T-cell (primary cell): ENCODE data around the gene MYRIP. TPM values are rescaled to one million over a fixed set of nuclear protein-coding genes. Genes with fewer than 3 reads are reported as not detected.

Source experiments
- ATAC-seq, 4 experiments: fragments of 200-7000 bp in 3 of 4; fragments of 150-1000 bp in 1 of 4; cut with Tn5 transposase; replicated peaks in 1 of 4; 1 replicate in 3 of 4; 2 replicates in 1 of 4; pipeline ENCODE4 v1.10.0; 2021; ENCODE audit warnings: moderate library complexity in 3 of 4, mild to moderate bottlenecking in 2 of 4, moderate number of reproducible peaks in 1 of 4
- CTCF ChIA-PET, 2 donors: fragments of 300-600 bp; sonication (Branson Sonifier 250); formaldehyde crosslinking; loops; one replicate each; lab custom pipeline; 2022; ENCODE audit warnings: antibody characterized with exemption in 2 of 2; lab: Charles Lee
- POLR2A ChIA-PET, 2 donors: fragments of 300-600 bp; sonication (Branson Sonifier 250); formaldehyde crosslinking; loops; one replicate each; lab custom pipeline; 2022; ENCODE audit warnings: antibody characterized with exemption in 2 of 2; lab: Charles Lee
- DNase-seq, 35 experiments: peaks; one replicate each; pipeline versions ENCODE4 v3.0.0 to v3.0.0-alpha.2; 2013 to 2023
- H3K27ac ChIP-seq: one replicate; pipeline ENCODE4 v1.5.1; 2013; ENCODE audit warnings: low read length
- H3K27me3 ChIP-seq, 2 experiments: replicated peaks in 1 of 2; 1 replicate in 1 of 2; 2 replicates in 1 of 2; pipeline versions ENCODE4 v1.6.1 to v1.7.0; 2013; ENCODE audit warnings: low read length in 1 of 2, mixed read lengths in 1 of 2; ENCODE audit not compliant: control insufficient read depth in 2 of 2, insufficient read depth in 2 of 2; ENCODE audit errors: extremely low read depth in 1 of 2
- H3K36me3 ChIP-seq, 2 donors: 1 replicate in 1 of 2; 2 replicates in 1 of 2; pipeline versions ENCODE4 v1.6.1 to v1.7.0; 2013; ENCODE audit warnings: low read length in 1 of 2; ENCODE audit not compliant: control insufficient read depth in 2 of 2, insufficient read depth in 1 of 2; ENCODE audit errors: extremely low read depth in 1 of 2
- H3K4me1 ChIP-seq, 2 experiments: 1 replicate in 1 of 2; 2 replicates in 1 of 2; pipeline versions ENCODE4 v1.6.1 to v1.7.0; 2013; ENCODE audit warnings: low read length in 2 of 2, mixed read lengths in 1 of 2; ENCODE audit not compliant: insufficient read depth in 2 of 2, control insufficient read depth in 1 of 2; ENCODE audit errors: extremely low read depth in 1 of 2
- H3K4me3 ChIP-seq, 2 donors: 1 replicate in 1 of 2; 2 replicates in 1 of 2; pipeline versions ENCODE4 v1.5.1 to v1.7.0; 2013; ENCODE audit warnings: mild to moderate bottlenecking in 2 of 2, low read length in 1 of 2, moderate library complexity in 1 of 2; ENCODE audit not compliant: control insufficient read depth in 1 of 2; ENCODE audit errors: extremely low read depth in 1 of 2
- H3K9me3 ChIP-seq: 2 replicates; pipeline ENCODE4 v1.7.0; 2013
- H3K27ac Mint-ChIP-seq, 2 donors: one replicate each; pipeline ENCODE4 v1.8.0; 2020 to 2021; ENCODE audit warnings: mild to moderate bottlenecking in 2 of 2, mixed read lengths in 2 of 2
- H3K27me3 Mint-ChIP-seq, 2 donors: one replicate each; pipeline ENCODE4 v1.8.0; 2021 to 2022; ENCODE audit warnings: mixed read lengths in 2 of 2
- H3K36me3 Mint-ChIP-seq: one replicate; pipeline ENCODE4 v1.8.0; 2021; ENCODE audit warnings: mixed read lengths
- H3K4me1 Mint-ChIP-seq, 3 donors: one replicate each; pipeline ENCODE4 v1.8.0; 2020 to 2022; ENCODE audit warnings: mixed read lengths in 3 of 3, mild to moderate bottlenecking in 1 of 3
- H3K4me3 Mint-ChIP-seq, 3 donors: one replicate each; pipeline ENCODE4 v1.8.0; 2020 to 2022; ENCODE audit warnings: mild to moderate bottlenecking in 3 of 3, mixed read lengths in 3 of 3, moderate library complexity in 3 of 3
- H3K9me3 Mint-ChIP-seq, 3 donors: one replicate each; pipeline ENCODE4 v1.8.0; 2020 to 2022; ENCODE audit warnings: mixed read lengths in 3 of 3
- WGBS: methylation state at CpG from one replicate; pipeline ENCODE4 v1.1.5; 2013; ENCODE audit warnings: missing lambda C conversion rate; ENCODE audit not compliant: insufficient coverage; 5-methylcytosine and 5-hydroxymethylcytosine counted together
- total RNA-seq, 35 experiments: library from RNA in 6 of 35; stranded (reverse) in 6 of 35; fragments of 120-200 nt in 1 of 35; gene quantifications; one replicate each; pipeline versions ENCODE4 v1.2.1 to v1.2.4 and lab custom pipeline; 2013 to 2026

The MYRIP gene
- total RNA-seq, 5 donors from 2014 or later (not counting 1 experiment from before 2014, with no cell fraction given) = not detected

DNA sequence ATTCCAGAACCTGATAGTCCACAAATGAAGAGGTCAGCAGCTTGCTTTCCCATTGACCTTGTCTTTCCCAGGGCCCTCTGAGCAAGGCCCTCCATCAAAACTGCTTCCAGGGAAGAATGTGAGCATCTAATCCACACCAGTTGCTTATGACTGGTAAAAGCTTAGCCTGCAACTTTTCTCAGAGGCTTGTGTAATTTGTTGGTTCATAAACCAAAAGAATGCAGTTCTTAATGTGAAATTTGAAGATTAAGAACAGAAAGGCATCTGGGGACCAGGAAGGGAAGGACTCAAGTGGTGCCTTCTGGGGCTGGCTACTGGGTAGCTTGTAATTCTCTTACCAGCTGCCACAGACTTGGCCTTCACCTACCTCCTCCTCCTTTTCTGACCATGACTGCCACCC is 439.2 kb downstream of the MYRIP start:
- Mint-ChIP-seq H3K36me3 (peaks cover 8% of the 10 kb centered on the region), H3K9me3 (no peaks in the 10 kb centered on the region), H3K4me1 (no peaks in the 10 kb centered on the region), H3K27ac (no peak overlapping the region), H3K27me3 (no peaks in the 10 kb centered on the region), H3K4me3 (no peak overlapping the region)
- Histone ChIP-seq H3K9me3 (no peaks in the 10 kb centered on the region), H3K27me3 (no peaks in the 10 kb centered on the region), H3K27ac (no peak overlapping the region), H3K4me3 (no peak overlapping the region), H3K4me1 (no peaks in the 10 kb centered on the region), H3K36me3 (peaks cover 0 to 2% of the 10 kb centered on the region in 2 donors)
- no peak for DNase-seq
- CTCF ChIA-PET = no interaction called here
- no peak for ATAC-seq
- POLR2A ChIA-PET = no interaction called here

GRCh38 chr3:40249168-40249567 is 439.8 kb downstream of the MYRIP start:
- ATAC-seq (no peak), DNase-seq (no peak)
- whole genome bisulfite sequencing = no CpG with 5 or more reads among the region's 3 CpGs
- H3K4me1 Mint-ChIP-seq = no peaks in the 10 kb centered on the region
- ChIA-PET POLR2A (no interaction called here), CTCF (no interaction called here)
- Histone ChIP-seq H3K4me3 (no peak overlapping the region), H3K4me1 (no peaks in the 10 kb centered on the region), H3K36me3 (peaks cover 0 to 2% of the 10 kb centered on the region in 2 donors), H3K27ac (no peak overlapping the region), H3K9me3 (no peaks in the 10 kb centered on the region), H3K27me3 (no peaks in the 10 kb centered on the region)
- H3K27me3 Mint-ChIP-seq = no peaks in the 10 kb centered on the region
- H3K27ac Mint-ChIP-seq = no peak overlapping the region
- peaks cover 8% of the 10 kb centered on the region for H3K36me3 Mint-ChIP-seq
- H3K9me3 Mint-ChIP-seq = no peaks in the 10 kb centered on the region
- H3K4me3 Mint-ChIP-seq = no peak overlapping the region

DNA sequence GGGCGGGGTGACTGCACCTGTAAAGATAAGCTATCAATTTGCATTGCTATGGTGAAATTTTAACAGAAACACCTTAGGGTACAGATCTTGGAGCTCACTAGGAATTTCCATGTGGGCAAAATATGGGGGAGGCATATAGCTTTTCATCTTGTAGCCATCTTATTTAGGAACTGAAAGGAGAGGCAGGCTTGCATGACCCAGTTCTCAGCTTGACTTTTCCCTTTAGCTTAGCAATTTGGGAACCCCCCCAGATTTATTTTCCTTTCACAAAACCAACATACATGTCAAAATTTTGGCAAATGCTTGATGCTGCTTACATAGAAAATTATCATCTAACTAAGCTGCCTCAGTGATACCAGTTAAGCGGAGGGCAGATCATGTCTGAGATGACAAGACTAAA is 445.1 kb downstream of the MYRIP start:
- ChIA-PET POLR2A (no interaction called here), CTCF (no interaction called here)
- Mint-ChIP-seq H3K27me3 (no peaks in the 10 kb centered on the region), H3K27ac (no peak overlapping the region), H3K36me3 (peaks cover 4% of the 10 kb centered on the region), H3K9me3 (no peaks in the 10 kb centered on the region), H3K4me1 (no peaks in the 10 kb centered on the region), H3K4me3 (no peak overlapping the region)
- DNase-seq = no peak
- 100% methylated on average over 1 of the region's 2 CpGs for whole genome bisulfite sequencing
- Histone ChIP-seq H3K4me3 (no peak overlapping the region), H3K27ac (no peak overlapping the region), H3K36me3 (no peaks in the 10 kb centered on the region), H3K9me3 (no peaks in the 10 kb centered on the region), H3K27me3 (no peaks in the 10 kb centered on the region), H3K4me1 (no peaks in the 10 kb centered on the region)
- ATAC-seq = no peak

DNA sequence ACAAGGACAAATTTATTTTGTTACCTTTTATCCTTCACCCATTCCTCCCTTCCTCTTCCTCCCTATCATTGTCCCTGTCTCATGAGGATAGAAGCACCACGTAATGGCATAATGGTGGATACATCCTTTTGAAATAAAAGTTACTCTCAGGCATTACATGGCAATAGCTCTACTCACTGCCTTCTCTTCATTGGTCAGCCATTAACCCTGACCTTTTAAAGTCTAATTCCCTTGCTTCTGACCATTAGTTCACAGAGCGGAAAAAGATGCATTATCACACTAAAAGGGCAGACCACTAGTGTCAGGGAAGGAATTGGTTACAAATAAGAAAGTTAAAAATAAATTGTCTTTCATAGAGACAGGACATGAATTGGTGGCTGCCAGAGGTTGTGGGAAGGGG is 445.5 kb downstream of the MYRIP start:
- POLR2A ChIA-PET = no interaction called here

DNA sequence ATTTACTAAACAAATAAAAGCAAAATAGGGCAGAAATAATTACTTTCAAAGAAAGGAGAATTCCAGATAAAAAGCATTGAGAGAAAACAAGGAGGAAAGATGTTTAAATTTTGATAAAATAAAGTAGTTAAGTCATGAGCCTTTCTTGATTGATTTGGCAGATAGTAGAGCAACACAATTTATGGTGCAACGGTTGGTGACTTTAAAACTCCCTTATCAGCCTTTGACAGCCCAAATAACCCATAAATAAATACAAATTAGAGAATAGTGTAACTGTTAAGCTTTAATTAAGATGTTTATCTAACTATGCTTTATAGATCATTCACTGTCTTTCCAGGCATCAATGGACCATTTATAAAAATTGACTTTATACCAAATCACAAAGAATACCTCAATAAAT is 446.1 kb downstream of the MYRIP start:
- Histone ChIP-seq H3K36me3 (no peaks in the 10 kb centered on the region), H3K4me3 (no peak overlapping the region), H3K27ac (no peak overlapping the region), H3K9me3 (no peaks in the 10 kb centered on the region), H3K4me1 (no peaks in the 10 kb centered on the region), H3K27me3 (no peaks in the 10 kb centered on the region)
- no CpG with 5 or more reads among the region's 1 CpG for WGBS
- Mint-ChIP-seq H3K27ac (no peak overlapping the region), H3K4me1 (no peaks in the 10 kb centered on the region), H3K27me3 (no peaks in the 10 kb centered on the region), H3K4me3 (no peak overlapping the region), H3K9me3 (no peaks in the 10 kb centered on the region), H3K36me3 (peaks cover 4% of the 10 kb centered on the region)
- DNase-seq (no peak), ATAC-seq (no peak)
- ChIA-PET POLR2A (no interaction called here), CTCF (no interaction called here)

More for the DNA sequence above, 445.5 kb downstream of the MYRIP start:
- DNase-seq = no peak
- no peak overlapping the region for H3K27ac ChIP-seq
- CTCF ChIA-PET = no interaction called here
- no peaks in the 10 kb centered on the region for H3K4me1 ChIP-seq
- H3K9me3 Mint-ChIP-seq = no peaks in the 10 kb centered on the region
- H3K27ac Mint-ChIP-seq = no peak overlapping the region
- H3K4me3 ChIP-seq = no peak overlapping the region
- peaks cover 4% of the 10 kb centered on the region for H3K36me3 Mint-ChIP-seq
- no peaks in the 10 kb centered on the region for H3K9me3 ChIP-seq
- H3K36me3 ChIP-seq = no peaks in the 10 kb centered on the region
- H3K27me3 ChIP-seq = no peaks in the 10 kb centered on the region
- no CpG with 5 or more reads among the region's 2 CpGs for WGBS
- no peaks in the 10 kb centered on the region for H3K27me3 Mint-ChIP-seq
- H3K4me3 Mint-ChIP-seq = no peak overlapping the region
- no peak for ATAC-seq
- H3K4me1 Mint-ChIP-seq = no peaks in the 10 kb centered on the region

- H3K4me3 Mint-ChIP-seq = no peak overlapping the region
- H3K4me3 ChIP-seq = no peak overlapping the region
- H3K9me3 Mint-ChIP-seq = no peaks in the 10 kb centered on the region
- no peaks in the 10 kb centered on the region for H3K4me1 Mint-ChIP-seq
- DNase-seq (no peak), ATAC-seq (no peak)
- H3K9me3 ChIP-seq = no peaks in the 10 kb centered on the region
- no peaks in the 10 kb centered on the region for H3K36me3 Mint-ChIP-seq
- no peaks in the 10 kb centered on the region for H3K27me3 ChIP-seq
- H3K27ac Mint-ChIP-seq = no peak overlapping the region
- H3K36me3 ChIP-seq = no peaks in the 10 kb centered on the region
- 87% methylated on average over 6 of the region's 7 CpGs for WGBS
- H3K27me3 Mint-ChIP-seq = no peaks in the 10 kb centered on the region
- POLR2A ChIA-PET = no interaction called here
- no peaks in the 10 kb centered on the region for H3K4me1 ChIP-seq
- H3K27ac ChIP-seq = no peak overlapping the region
- CTCF ChIA-PET = no interaction called here
These were observed 448.7 kb downstream of the MYRIP start for GRCh38 chr3:40258064-40258463.

GRCh38 chr3:40258555-40258954 is 449.1 kb downstream of the MYRIP start:
- H3K27me3 Mint-ChIP-seq = no peaks in the 10 kb centered on the region
- Histone ChIP-seq H3K27me3 (no peaks in the 10 kb centered on the region), H3K27ac (no peak overlapping the region), H3K4me3 (no peak overlapping the region), H3K4me1 (no peaks in the 10 kb centered on the region), H3K36me3 (no peaks in the 10 kb centered on the region), H3K9me3 (no peaks in the 10 kb centered on the region)
- no peak for DNase-seq
- no peak for ATAC-seq
- H3K27ac Mint-ChIP-seq = no peak overlapping the region
- no CpG with 5 or more reads among the region's 1 CpG for WGBS
- H3K9me3 Mint-ChIP-seq = no peaks in the 10 kb centered on the region
- no peaks in the 10 kb centered on the region for H3K36me3 Mint-ChIP-seq
- POLR2A ChIA-PET = no interaction called here
- H3K4me3 Mint-ChIP-seq = no peak overlapping the region
- no peaks in the 10 kb centered on the region for H3K4me1 Mint-ChIP-seq
- CTCF ChIA-PET = no interaction called here
